Spleen (tissue), 3 donors: Measurements from ENCODE around the gene OTOP2.

Experiments used
- POLR2A ChIP-seq, 3 donors: fragments of 450-650 bp; IDR thresholded peaks; one replicate each; pipeline ENCODE4 v1.5.1; 2017; ENCODE audit warnings: antibody characterized with exemption in 3 of 3, mild to moderate bottlenecking in 1 of 3
- POLR2AphosphoS5 ChIP-seq, 3 donors: sonication (generic); formaldehyde crosslinking; IDR thresholded peaks; one replicate each; pipeline ENCODE4 v1.5.1; 2017; ENCODE audit warnings: antibody characterized with exemption in 3 of 3

DNA sequence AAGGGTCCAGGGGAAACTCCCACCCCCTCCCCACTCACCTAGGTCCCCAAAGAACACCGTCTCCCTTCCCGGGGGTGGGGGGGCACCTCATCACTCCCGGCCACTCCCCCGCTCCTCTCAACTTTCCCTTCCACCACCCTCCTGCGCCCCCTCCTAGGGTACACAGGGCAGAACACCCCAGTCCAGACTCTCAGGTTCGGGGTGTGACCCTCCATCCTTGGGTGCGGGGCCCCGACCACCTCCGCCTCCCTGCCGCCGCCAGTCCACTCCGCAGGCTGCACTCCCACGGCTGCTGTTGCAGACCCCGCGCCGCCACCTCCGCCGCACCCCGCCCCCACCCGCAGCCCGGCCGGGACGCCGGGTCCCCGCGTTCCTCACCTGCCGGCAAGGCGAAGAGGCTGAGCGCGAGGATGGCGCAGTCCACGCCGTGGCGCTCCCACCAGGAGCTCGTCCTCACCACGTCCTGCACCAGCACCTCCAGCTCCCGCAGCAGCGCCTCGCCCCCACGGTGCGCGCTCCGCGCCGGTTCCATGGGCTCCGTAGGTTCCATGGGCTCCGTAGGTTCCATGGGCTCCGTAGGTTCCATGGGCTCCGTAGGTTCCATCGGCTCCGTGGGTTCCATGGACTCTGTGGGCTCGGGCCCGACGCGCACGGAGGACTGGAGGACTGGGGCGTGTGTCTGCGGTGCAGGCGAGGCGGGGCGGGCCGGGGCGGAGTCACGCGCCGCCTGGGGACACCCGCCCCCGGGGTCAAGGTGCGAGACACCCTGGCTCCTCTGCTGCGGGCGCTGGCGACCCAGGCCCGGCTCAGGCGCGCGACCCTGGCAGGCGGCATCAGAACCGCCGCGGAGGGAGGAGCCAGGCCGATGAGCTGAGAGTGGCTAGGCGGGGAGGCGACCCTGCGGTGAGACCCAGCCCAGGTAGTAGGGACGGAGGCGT, 30.8 kb upstream of the OTOP2 start, which contains the start of gene FADS6:
- TF ChIP-seq POLR2A (IDR thresholded peaks at IDR 0.05) = no peak
- peak in 1 of 3 donors; percentile 42 for TF ChIP-seq POLR2AphosphoS5 (IDR thresholded peaks at IDR 0.05)
